K562 (cell line): ENCODE results near the gene MALAT1. TPM values are rescaled to one million over a fixed set of nuclear protein-coding genes. Genes with fewer than 3 reads are reported as not detected.

Source experiments
- ARNT ChIP-seq, 2 experiments: fragments of 450-650 bp; IDR thresholded peaks; 2 replicates each; pipeline ENCODE4 v1.6.1; 2016; ENCODE audit warnings: mild to moderate bottlenecking in 1 of 2
- BDP1 ChIP-seq: IDR thresholded peaks from 3 replicates; pipeline ENCODE4 v1.6.1; 2011; ENCODE audit not compliant: insufficient read length, insufficient read depth
- CGGBP1 ChIP-seq: fragments of 250-450 bp; sonication (Bioruptor Pico); IDR thresholded peaks from 2 replicates; pipeline ENCODE4 v1.9.0; 2021; ENCODE audit warnings: mild to moderate bottlenecking
- CHD4 ChIP-seq: fragments of 200-600 bp; sonication (generic); IDR thresholded peaks from 3 replicates; pipeline ENCODE4 v1.6.1; 2012; ENCODE audit warnings: low read depth, mild to moderate bottlenecking, mixed read lengths, low read length, inconsistent platforms; ENCODE audit not compliant: insufficient read depth, insufficient replicate concordance, poor library complexity, severe bottlenecking
- GABPB1 ChIP-seq: sonication (generic); formaldehyde crosslinking; IDR thresholded peaks from 2 replicates; pipeline ENCODE4 v1.8.0; 2022; ENCODE audit warnings: mild to moderate bottlenecking, missing genetic modification reagents
- HDAC2 ChIP-seq: fragments of 450-650 bp; IDR thresholded peaks from 2 replicates; pipeline ENCODE4 v1.6.1; 2016; ENCODE audit warnings: mild to moderate bottlenecking
- ILF3 ChIP-seq: fragments of 450-650 bp; IDR thresholded peaks from 2 replicates; pipeline ENCODE4 v1.6.1; 2018; ENCODE audit warnings: antibody characterized with exemption, mild to moderate bottlenecking, moderate library complexity, borderline replicate concordance
- MEF2D ChIP-seq: conservative IDR thresholded peaks from 2 replicates; pipeline ENCODE4 v1.6.1; 2016; ENCODE audit warnings: low read depth, missing genetic modification characterization, missing compliant biosample characterization
- MGA ChIP-seq: fragments of 450-650 bp; IDR thresholded peaks from 2 replicates; pipeline ENCODE4 v1.6.1; 2016; ENCODE audit warnings: mild to moderate bottlenecking, moderate library complexity
- PML ChIP-seq: IDR thresholded peaks from 2 replicates; pipeline ENCODE4 v1.6.1; 2012; ENCODE audit warnings: low read length, inconsistent platforms
- SMARCA4 ChIP-seq: fragments of 450-650 bp; IDR thresholded peaks from 2 replicates; pipeline ENCODE4 v1.6.1; 2016
- ZKSCAN8 ChIP-seq: fragments of 200-800 bp; sonication (Bioruptor generic); IDR thresholded peaks from 2 replicates; pipeline ENCODE4 v1.6.1; 2016; ENCODE audit warnings: missing genetic modification characterization, missing compliant biosample characterization
- ZNF121 ChIP-seq: sonication (generic); formaldehyde crosslinking; conservative IDR thresholded peaks from 2 replicates; pipeline ENCODE4 v1.8.0; 2022; ENCODE audit warnings: missing genetic modification reagents
- ZNF551 ChIP-seq: fragments of 250-450 bp; sonication (Bioruptor Pico); IDR thresholded peaks from 2 replicates; pipeline ENCODE4 v1.5.0; 2021; ENCODE audit warnings: mild to moderate bottlenecking, moderate library complexity
- ZNF584 ChIP-seq: fragments of 200-800 bp; sonication (Bioruptor generic); IDR thresholded peaks from 2 replicates; pipeline ENCODE4 v1.6.1; 2016; ENCODE audit warnings: low read depth, mild to moderate bottlenecking, missing genetic modification characterization, missing compliant biosample characterization
- ZNF644 ChIP-seq: fragments of 200-800 bp; sonication (Bioruptor generic); IDR thresholded peaks from 2 replicates; pipeline ENCODE4 v1.6.1; 2016; ENCODE audit warnings: low read depth, missing genetic modification characterization, missing compliant biosample characterization
- polyA plus RNA-seq, 8 experiments: library from polyadenylated mRNA; depleted of rRNA in 4 of 8; stranded (reverse) in 5 of 8; unstranded in 3 of 8; fragments of >200 nt; fragmentation: Nextera tagmentation in 2 of 8; fragmentation: Illumina TruSeq in 1 of 8; extraction: Ambion mirVana in 2 of 8; extraction: Trizol in 1 of 8; gene quantifications; 2 replicates each; pipeline versions ENCODE4 v1.2.1 to v1.2.3, GENCODE V29; 2011 to 2014; ENCODE audit warnings: inconsistent platforms in 1 of 8, missing spikeins in 1 of 8
- total RNA-seq, 7 experiments: library from RNA; depleted of rRNA in 6 of 7; stranded (reverse); fragments of >200 nt in 6 of 7; fragmentation: Illumina TruSeq in 2 of 7; extraction: Trizol in 2 of 7; gene quantifications; 2 replicates each; pipeline versions ENCODE4 v1.2.1 to v1.2.3, GENCODE V29; 2011 to 2021; ENCODE audit warnings: low replicate concordance in 1 of 7

Gene MALAT1
- total and polyA plus RNA-seq, 9 of the 15 experiments (the other 6 are each of a cell fraction or from before 2014, with no cell fraction given), result 363 to 8,715 (median 2,351) TPM

GRCh38 chr11:65492637-65493366, 6.0 kb upstream of the MALAT1 start (continued):
- TF ChIP-seq MGA (no peak), MEF2D (tag) (no peak), ZNF121 (CRISPR knock-in tag) (no peak), HDAC2 (0 out of 2 replicates have a peak, but pooled peaks have one; percentile 30), GABPB1 (CRISPR knock-in tag) (0 out of 2 replicates have a peak, but pooled peaks have one; percentile 0), ZNF644 (no peak), ZNF551 (CRISPR knock-in tag) (no peak), ILF3 (no peak), ARNT (IDR thresholded peaks at IDR 0.05) (peak in 1 of 2 experiments; percentile 49; a peak in 1 of 4 replicates), BDP1 (no peak), SMARCA4 (no peak), PML (no peak), ZKSCAN8 (CRISPR knock-in tag) (no peak), CHD4 (no peak), CGGBP1 (CRISPR knock-in tag) (no peak), ZNF584 (CRISPR knock-in tag) (0 out of 2 replicates have a peak, but pooled peaks have one; percentile 31)
